HG03097 (cell line): ENCODE data around the gene AIP.
"Not testable (repeated sequence)": the region's sequence is repeated elsewhere in the genome, so short reads cannot be mapped to it uniquely, and the experiment has no call there.

Experiments
- ATAC-seq: cut with Tn5 transposase; IDR thresholded peaks from one replicate; pipeline ENCODE4 v1.9.1; 2021; ENCODE audit not compliant: unreplicated experiment, low FRiP score

AIP gene

GRCh38 chr11:67448220-67448609 is 34.6 kb upstream of the AIP start:
- no peak for ATAC-seq

GRCh38 chr11:67449116-67449844 is 33.5 kb upstream of the AIP start:
- no peak for ATAC-seq

GRCh38 chr11:67450796-67451657 is 31.8 kb upstream of the AIP start:
- ATAC-seq = no peak

- ATAC-seq = no peak
Measured at GRCh38 chr11:67451658-67451976, 31.2 kb upstream of the AIP start.

GRCh38 chr11:67452141-67452952 is 30.5 kb upstream of the AIP start, which contains the start of gene GPR152:
Gene GPR152, minus strand, starts transcription at chr11:67452729. Its CDS starts 5 bp downstream, at chr11:67452724.
- ATAC-seq = no peak

- no peak for ATAC-seq
Measured at GRCh38 chr11:67453816-67454732, 28.8 kb upstream of the AIP start.

- ATAC-seq = no peak
Measured at GRCh38 chr11:67455054-67455453, 27.8 kb upstream of the AIP start, which contains the start of gene CABP4. Gene CABP4, plus strand, starts transcription at chr11:67455354. Its CDS starts 70 bp downstream, at chr11:67455424.

GRCh38 chr11:67456068-67456705 is 26.6 kb upstream of the AIP start:
- no peak for ATAC-seq

- no peak for ATAC-seq
Measured at GRCh38 chr11:67457453-67457852, 25.4 kb upstream of the AIP start.

- no peak for ATAC-seq
Measured at GRCh38 chr11:67458266-67458665, 24.6 kb upstream of the AIP start.

GRCh38 chr11:67463186-67463585 is 19.6 kb upstream of the AIP start:
- no peak for ATAC-seq

- no peak for ATAC-seq
Measured at GRCh38 chr11:67463680-67464410, 19.0 kb upstream of the AIP start.

GRCh38 chr11:67464411-67465188 is 18.2 kb upstream of the AIP start:
- ATAC-seq = no peak

- ATAC-seq = no peak
Measured at GRCh38 chr11:67465189-67465510, 17.7 kb upstream of the AIP start.

- ATAC-seq = not testable (repeated sequence)
Measured at GRCh38 chr11:67465530-67465929, 17.3 kb upstream of the AIP start.

GRCh38 chr11:67466367-67466766 is 16.5 kb upstream of the AIP start:
- ATAC-seq = no peak

GRCh38 chr11:67466962-67467771 is 15.7 kb upstream of the AIP start:
- no peak for ATAC-seq
